GM12892 (cell line): ENCODE measurements around the gene SPRN.

Source experiments
- POLR2A ChIP-seq: IDR thresholded peaks from 2 replicates; pipeline ENCODE4 v1.6.1; 2011; ENCODE audit warnings: low read depth, low read length, control low read depth
- POLR2AphosphoS5 ChIP-seq: IDR thresholded peaks from 2 replicates; pipeline ENCODE4 v1.6.1; 2011; ENCODE audit warnings: low read depth, low read length, control low read depth
- TAF1 ChIP-seq: IDR thresholded peaks from 2 replicates; pipeline ENCODE4 v1.6.1; 2011; ENCODE audit warnings: low read depth, mild to moderate bottlenecking, control low read depth, low read length, borderline replicate concordance

- TF ChIP-seq TAF1 (no peak), POLR2AphosphoS5 (no peak), POLR2A (no peak)
These were observed 16.3 kb upstream of the SPRN start for GRCh38 chr10:133440633-133441285.
